GM13976 (cell line): ENCODE results near the gene ARID1A.

Experiments
- DNase-seq: peaks from one replicate; pipeline ENCODE4 v3.0.0; 2012; ENCODE audit warnings: low spot score
- in situ Hi-C: fragments of 300-500 bp; cut with MboI; formaldehyde crosslinking; loops from one replicate; pipeline ENCODE4 v1.12.0; 2022; ENCODE audit warnings: low sequenced_read_pairs, mixed read lengths, inconsistent platforms; ENCODE audit not compliant: unreplicated experiment
- TF ChIP-seq, protein P1 (sequence below): IDR thresholded peaks from 2 replicates; pipeline ENCODE4 v1.5.1; 2012; ENCODE audit warnings: borderline replicate concordance, mild to moderate bottlenecking; ENCODE audit not compliant: insufficient read depth; ENCODE audit errors: extremely low read depth, missing control alignments, control extremely low read depth

The ARID1A gene

DNA sequence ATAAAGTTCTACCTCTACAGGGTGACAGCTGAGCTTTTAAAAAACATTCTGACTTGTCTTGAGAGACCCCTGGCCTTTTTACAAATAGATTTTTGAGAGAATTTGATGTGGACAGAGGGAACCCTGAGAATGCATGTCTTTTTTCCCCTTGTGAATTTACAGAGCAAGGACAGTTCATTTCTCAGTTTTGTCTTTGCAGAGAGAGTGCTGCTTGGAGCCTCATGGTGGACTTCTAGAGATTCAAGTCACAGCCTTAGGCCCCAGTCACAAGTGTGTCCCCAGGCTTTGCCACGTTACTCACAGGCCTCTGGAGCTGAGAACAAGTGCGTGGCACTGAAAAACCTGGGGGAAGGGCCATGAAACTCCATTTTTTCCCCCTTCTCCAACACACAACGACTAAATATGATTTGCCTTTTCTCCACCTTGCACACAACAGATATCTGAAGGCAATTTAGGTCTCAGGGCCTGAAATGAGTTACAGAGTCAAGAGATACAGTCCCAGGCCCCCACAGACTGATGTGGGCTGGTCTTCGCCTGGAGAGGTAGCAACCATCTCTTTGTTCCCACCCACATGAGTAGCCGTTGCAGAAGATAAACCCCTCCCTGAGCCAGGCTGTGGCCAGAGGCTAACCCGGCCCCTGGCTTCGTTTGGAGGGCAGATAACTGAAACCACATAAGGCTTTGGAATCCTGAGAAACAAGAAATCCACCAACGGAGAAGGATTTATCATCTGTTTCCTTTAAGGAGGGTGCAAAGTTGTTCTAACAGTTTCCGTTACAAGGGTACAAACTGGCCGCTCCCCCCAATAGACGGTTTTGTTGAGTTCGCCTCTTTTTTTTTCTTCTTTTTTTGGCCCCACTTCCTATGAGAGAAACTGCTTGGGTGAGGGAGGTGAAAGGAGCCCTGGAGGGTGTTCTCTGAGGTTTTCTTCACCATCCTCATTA is 90.9 kb downstream of the ARID1A start:
- in situ Hi-C loops = loop anchor here (5.0 kb wide), 1 partner anchor 179 kb away; no protein-coding TSS in a partner anchor
- peak; percentile 70 for DNase-seq
- TF ChIP-seq, protein P1, sequence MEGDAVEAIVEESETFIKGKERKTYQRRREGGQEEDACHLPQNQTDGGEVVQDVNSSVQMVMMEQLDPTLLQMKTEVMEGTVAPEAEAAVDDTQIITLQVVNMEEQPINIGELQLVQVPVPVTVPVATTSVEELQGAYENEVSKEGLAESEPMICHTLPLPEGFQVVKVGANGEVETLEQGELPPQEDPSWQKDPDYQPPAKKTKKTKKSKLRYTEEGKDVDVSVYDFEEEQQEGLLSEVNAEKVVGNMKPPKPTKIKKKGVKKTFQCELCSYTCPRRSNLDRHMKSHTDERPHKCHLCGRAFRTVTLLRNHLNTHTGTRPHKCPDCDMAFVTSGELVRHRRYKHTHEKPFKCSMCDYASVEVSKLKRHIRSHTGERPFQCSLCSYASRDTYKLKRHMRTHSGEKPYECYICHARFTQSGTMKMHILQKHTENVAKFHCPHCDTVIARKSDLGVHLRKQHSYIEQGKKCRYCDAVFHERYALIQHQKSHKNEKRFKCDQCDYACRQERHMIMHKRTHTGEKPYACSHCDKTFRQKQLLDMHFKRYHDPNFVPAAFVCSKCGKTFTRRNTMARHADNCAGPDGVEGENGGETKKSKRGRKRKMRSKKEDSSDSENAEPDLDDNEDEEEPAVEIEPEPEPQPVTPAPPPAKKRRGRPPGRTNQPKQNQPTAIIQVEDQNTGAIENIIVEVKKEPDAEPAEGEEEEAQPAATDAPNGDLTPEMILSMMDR = no peak

- in situ Hi-C loops = loop anchor here (5.0 kb wide), 1 partner anchor 180 kb away; no protein-coding TSS in a partner anchor
- DNase-seq = peak; percentile 83
- TF ChIP-seq, protein P1 = no peak
Observed at GRCh38 chr1:26787381-26787705, 91.5 kb downstream of the ARID1A start.

- in situ Hi-C loops = loop anchor here (5.0 kb wide), 1 partner anchor 181 kb away; no protein-coding TSS in a partner anchor
- DNase-seq = peak; percentile 93
- TF ChIP-seq, protein P1 = no peak
Observed at GRCh38 chr1:26787706-26788514, 92.1 kb downstream of the ARID1A start, which contains the start of gene PIGV. PIGV (plus strand) TSS chr1:26787950; CDS start chr1:26790816, 2,866 bp downstream.

DNA sequence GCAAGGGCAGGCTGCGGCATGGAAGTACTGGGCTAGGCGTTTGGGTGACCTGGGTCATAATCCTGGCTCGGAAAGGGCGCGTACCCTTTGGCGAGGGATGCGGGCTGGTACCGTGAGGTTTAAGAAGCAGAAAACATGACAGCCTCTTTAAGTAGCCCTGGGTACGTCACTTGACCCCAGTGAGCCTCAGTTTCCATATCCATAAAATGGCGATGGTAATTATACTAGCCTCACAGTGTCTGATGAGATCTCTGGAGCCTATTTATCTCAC is 92.6 kb downstream of the ARID1A start:
- TF ChIP-seq, protein P1 = no peak
- in situ Hi-C loops = loop anchor here (5.0 kb wide), 1 partner anchor 181 kb away; no protein-coding TSS in a partner anchor
- no peak for DNase-seq

- in situ Hi-C loops = loop anchor here (5.0 kb wide), 1 partner anchor 182 kb away; no protein-coding TSS in a partner anchor
- DNase-seq = peak; percentile 82
- TF ChIP-seq, protein P1 = peak; percentile 83
Observed at GRCh38 chr1:26788836-26789611, 93.2 kb downstream of the ARID1A start.

- TF ChIP-seq, protein P1 = no peak
- no peak for DNase-seq
- in situ Hi-C loops = loop anchor here (5.0 kb wide), 1 partner anchor 182 kb away; no protein-coding TSS in a partner anchor
Observed at GRCh38 chr1:26789612-26789865, 93.7 kb downstream of the ARID1A start.
